Measurements from ENCODE around the gene SESN1. TPM values are rescaled to one million over a fixed set of nuclear protein-coding genes. Genes with fewer than 3 reads are reported as not detected.
A peak's percentile ranks its signal among the peaks of the same experiment; 100 is the strongest.

Gene SESN1
- polyA plus RNA-seq, 1 donor = 28.8 TPM

GRCh38 chr6:108959972-108960582 is 134.6 kb downstream of the SESN1 start:
- DNase-seq = no peak

GRCh38 chr6:108958900-108959770 is 135.5 kb downstream of the SESN1 start:
- no peak for DNase-seq

GRCh38 chr6:108957221-108957620 is 137.4 kb downstream of the SESN1 start:
- DNase-seq = no peak

GRCh38 chr6:108955329-108955949 is 139.2 kb downstream of the SESN1 start:
- no peak for DNase-seq

- DNase-seq = no peak
Observed at GRCh38 chr6:108953681-108954080, 141.0 kb downstream of the SESN1 start.

GRCh38 chr6:108952776-108953486 is 141.7 kb downstream of the SESN1 start:
- DNase-seq = no peak

GRCh38 chr6:108951351-108951953 is 143.2 kb downstream of the SESN1 start:
- DNase-seq = no peak

- DNase-seq = peak; percentile 55
Observed at GRCh38 chr6:108948181-108948661, 146.4 kb downstream of the SESN1 start.

- peak; percentile 53 for DNase-seq
Observed at GRCh38 chr6:108947114-108947854, 147.4 kb downstream of the SESN1 start.

DNA sequence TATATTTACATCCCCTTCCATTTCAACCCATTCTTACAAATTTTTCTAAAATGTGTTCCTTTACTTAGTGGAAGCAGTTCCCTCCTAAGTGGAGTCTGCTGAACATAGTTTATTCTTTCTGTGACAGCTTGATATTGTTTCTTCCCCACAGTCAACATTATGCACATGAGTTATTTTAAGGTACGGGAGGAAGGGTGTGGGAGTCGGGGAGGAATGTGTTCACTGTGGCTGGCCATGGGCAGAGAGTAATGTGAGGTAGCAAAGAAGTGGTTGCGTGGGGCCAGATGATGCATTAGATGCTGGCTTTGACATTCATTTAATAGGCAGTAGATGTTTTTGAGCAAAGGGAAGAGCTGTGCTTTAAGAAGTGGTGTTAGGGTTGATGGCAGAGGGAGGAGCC is 148.0 kb downstream of the SESN1 start:
- peak; percentile 41 for DNase-seq

- no peak for DNase-seq
Observed at GRCh38 chr6:108945681-108946159, 148.9 kb downstream of the SESN1 start.

GRCh38 chr6:108944707-108945680 is 149.7 kb downstream of the SESN1 start:
- DNase-seq = no peak

DNA sequence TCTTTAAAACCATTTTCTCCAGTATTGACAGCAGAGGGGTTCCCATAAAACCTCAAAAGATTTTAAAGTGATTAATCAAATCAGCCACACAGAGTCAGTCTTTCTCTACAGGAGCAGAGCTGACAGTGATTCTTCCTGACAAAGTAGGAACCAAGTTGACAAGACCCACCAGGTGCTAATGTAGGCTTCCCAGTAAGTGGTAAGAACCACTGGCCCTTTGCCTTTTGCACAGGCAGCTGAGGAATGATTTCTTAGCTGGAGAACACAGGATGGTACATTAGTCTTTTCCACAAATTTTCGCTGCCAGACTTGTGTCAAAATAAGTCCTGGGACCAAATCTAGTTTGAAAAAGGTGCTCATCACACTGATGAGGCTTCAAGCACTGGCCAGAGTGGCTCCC is 150.6 kb downstream of the SESN1 start:
- no peak for DNase-seq

DNA sequence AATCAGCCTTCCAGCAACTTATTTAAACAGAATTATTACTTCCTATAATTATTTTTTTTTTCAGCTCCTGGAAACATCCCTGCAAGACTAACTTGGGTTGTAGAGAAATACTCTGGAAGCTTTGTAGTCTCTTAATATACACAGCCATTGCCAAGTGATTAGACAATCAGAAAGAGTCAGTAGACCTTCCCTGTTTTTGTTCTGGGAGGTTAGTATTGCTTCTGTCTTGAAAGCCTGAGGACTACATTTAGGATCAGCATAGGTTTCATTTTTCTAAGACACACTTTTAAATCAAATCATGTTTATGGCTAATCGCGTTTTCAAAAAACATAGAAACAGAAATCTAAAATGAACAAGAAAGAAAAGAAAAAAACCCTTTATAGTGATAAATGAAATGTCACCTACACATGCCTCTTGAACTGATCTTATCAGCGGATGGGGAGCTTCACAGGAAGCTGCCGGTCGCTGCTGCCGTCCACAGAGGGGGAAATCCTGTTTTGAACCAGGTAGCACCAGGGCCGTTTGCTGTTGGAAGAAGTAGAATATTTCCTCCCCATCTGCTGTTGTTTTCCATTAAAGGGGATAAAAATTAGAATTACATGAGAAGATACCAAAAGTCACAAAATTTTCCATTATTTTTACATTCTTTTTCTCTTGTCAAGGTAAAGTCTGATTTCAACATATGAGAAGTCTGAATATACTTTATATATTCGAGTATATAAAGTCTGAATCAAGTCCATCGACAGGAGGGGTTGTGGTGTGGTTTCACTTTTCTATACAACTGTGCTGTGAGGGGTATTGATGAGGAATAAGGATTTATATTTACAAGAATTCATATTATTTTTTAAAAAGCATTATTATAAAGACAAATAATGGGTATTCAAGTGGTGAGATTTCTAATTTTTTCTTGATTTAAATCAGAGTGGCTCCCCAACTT is 151.8 kb downstream of the SESN1 start:
- DNase-seq = no peak

DNA sequence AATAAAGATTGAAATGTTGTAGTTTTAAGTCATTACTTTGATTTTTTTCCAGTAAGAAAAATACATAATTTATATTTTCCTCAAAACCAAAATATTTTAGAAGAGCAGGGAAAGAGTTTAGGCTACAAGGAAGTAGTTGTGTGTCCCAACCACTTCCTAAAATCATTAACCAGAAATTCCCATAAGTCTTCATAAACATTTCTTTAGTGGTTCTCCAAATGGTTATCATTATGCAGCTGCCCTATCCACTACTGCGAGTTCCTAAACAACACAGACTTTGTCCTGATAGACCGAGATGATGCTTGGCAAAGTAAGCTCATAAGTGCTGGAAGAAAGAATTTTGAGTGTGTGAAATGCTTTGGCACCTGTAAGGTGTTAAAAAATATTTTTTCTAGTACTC is 152.8 kb downstream of the SESN1 start:
- no peak for DNase-seq

- DNase-seq = no peak
Observed at GRCh38 chr6:108941281-108941680, 153.4 kb downstream of the SESN1 start.

- no peak for DNase-seq
Observed at GRCh38 chr6:108940741-108941140, 153.9 kb downstream of the SESN1 start.

DNA sequence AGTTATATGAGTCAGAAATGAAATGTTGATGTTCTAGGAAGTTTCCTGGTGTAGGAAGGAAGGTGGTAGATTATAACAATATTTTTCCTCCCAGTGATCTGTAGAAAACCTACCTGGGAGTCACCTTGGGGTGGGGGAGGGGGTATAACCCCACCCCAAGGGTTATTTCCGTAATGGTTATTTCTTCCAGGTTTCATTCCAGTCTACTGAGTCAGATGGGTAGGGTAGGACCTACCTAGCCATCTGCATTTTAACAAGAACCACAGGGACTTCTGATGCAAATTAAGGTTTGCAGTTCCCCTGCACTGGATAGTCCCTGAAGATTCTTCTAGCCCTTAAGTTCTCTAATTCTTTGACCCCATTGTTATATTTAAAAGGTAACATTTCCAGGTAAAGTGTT is 157.5 kb downstream of the SESN1 start:
- DNase-seq = no peak
